Panc1 (cell line): ENCODE results near the gene PHLDB2.

Experiments used
- CTCF ChIP-seq: fragments of 450-650 bp; IDR thresholded peaks from 2 replicates; pipeline ENCODE4 v1.5.1; 2017; ENCODE audit warnings: mild to moderate bottlenecking
- POLR2AphosphoS5 ChIP-seq: IDR thresholded peaks from 2 replicates; pipeline ENCODE4 v1.6.1; 2012; ENCODE audit warnings: mild to moderate bottlenecking, low read depth, low read length, moderate library complexity
- SIN3A ChIP-seq: IDR thresholded peaks from 2 replicates; pipeline ENCODE4 v1.6.1; 2012; ENCODE audit warnings: low read depth, mild to moderate bottlenecking, low read length, moderate library complexity, borderline replicate concordance; ENCODE audit not compliant: insufficient read depth

- TF ChIP-seq CTCF (no peak), SIN3A (no peak), POLR2AphosphoS5 (no peak)
Measured at GRCh38 chr3:111944372-111944771, 85.3 kb downstream of the PHLDB2 start.
